Panc1 (cell line): ENCODE data around the gene CKAP5. TPM values are rescaled to one million over a fixed set of nuclear protein-coding genes. Genes with fewer than 3 reads are reported as not detected.

Source experiments
- ATAC-seq: fragments of 200-7000 bp; cut with Tn5 transposase; 2 replicates; pipeline ENCODE4 v1.9.1; 2020; ENCODE audit warnings: mild to moderate bottlenecking, moderate library complexity
- BruUV-seq: library from RNA; stranded (reverse); fragments of 400-500 nt; replicated peaks from 2 replicates; lab custom pipeline; 2021; lab: Mats Ljungman, UMichigan
- CTCF ChIA-PET: fragments of 300-600 bp; sonication (Branson Sonifier 250); formaldehyde crosslinking; loops from one replicate; lab custom pipeline; 2022; ENCODE audit warnings: antibody characterized with exemption; lab: Charles Lee
- POLR2A ChIA-PET: fragments of 300-600 bp; sonication (Branson Sonifier 250); formaldehyde crosslinking; loops from one replicate; lab custom pipeline; 2022; ENCODE audit warnings: antibody characterized with exemption; lab: Charles Lee
- DNase-seq: peaks from one replicate; pipeline ENCODE4 v3.0.0-alpha.2; 2010; ENCODE audit warnings: low read depth, low spot score
- H3K27ac ChIP-seq: 2 replicates; pipeline ENCODE4 v1.5.1; 2011; ENCODE audit warnings: mild to moderate bottlenecking, low read length, inconsistent platforms
- H3K27me3 ChIP-seq: fragments of 200-500 bp; sonication (Bioruptor generic); 2 replicates; pipeline ENCODE4 v1.6.0; 2014; ENCODE audit warnings: low read length, inconsistent platforms; ENCODE audit not compliant: control insufficient read depth, insufficient read depth
- H3K36me3 ChIP-seq: fragments of 200-500 bp; sonication (Bioruptor generic); 2 replicates; pipeline ENCODE4 v1.5.1; 2014; ENCODE audit warnings: inconsistent platforms, mild to moderate bottlenecking, low read length, moderate library complexity; ENCODE audit not compliant: control insufficient read depth, insufficient read depth
- H3K4me1 ChIP-seq: 2 replicates; pipeline ENCODE4 v1.5.1; 2011; ENCODE audit warnings: inconsistent platforms, mild to moderate bottlenecking, low read length, moderate library complexity; ENCODE audit not compliant: control insufficient read depth, insufficient read depth
- H3K4me3 ChIP-seq, 2 experiments: 2 replicates each; pipeline ENCODE4 v1.5.1; 2011 to 2012; ENCODE audit warnings: low read depth in 2 of 2, low read length in 2 of 2, mild to moderate bottlenecking in 2 of 2, inconsistent platforms in 1 of 2, moderate library complexity in 1 of 2
- H3K9me3 ChIP-seq: fragments of 200-500 bp; sonication (Bioruptor generic); 2 replicates; pipeline ENCODE4 v1.5.1; 2014; ENCODE audit warnings: low read depth, mild to moderate bottlenecking, inconsistent platforms, low read length, moderate library complexity; ENCODE audit not compliant: control insufficient read depth, insufficient read depth
- POLR2AphosphoS5 ChIP-seq: IDR thresholded peaks from 2 replicates; pipeline ENCODE4 v1.6.1; 2012; ENCODE audit warnings: mild to moderate bottlenecking, low read depth, low read length, moderate library complexity
- REST ChIP-seq, 2 experiments: IDR thresholded peaks; 2 replicates each; pipeline ENCODE4 v1.6.1; 2011 to 2012; ENCODE audit warnings: low read depth in 2 of 2, control low read depth in 1 of 2, low read length in 1 of 2, mild to moderate bottlenecking in 1 of 2, moderate library complexity in 1 of 2; ENCODE audit not compliant: insufficient read depth in 1 of 2
- SIN3A ChIP-seq: IDR thresholded peaks from 2 replicates; pipeline ENCODE4 v1.6.1; 2012; ENCODE audit warnings: low read depth, mild to moderate bottlenecking, low read length, moderate library complexity, borderline replicate concordance; ENCODE audit not compliant: insufficient read depth
- TCF7L2 ChIP-seq: IDR thresholded peaks from 2 replicates; pipeline ENCODE4 v1.6.1; 2011; ENCODE audit warnings: mild to moderate bottlenecking, low read depth, low read length, inconsistent platforms
- in situ Hi-C: cut with HindIII; loops from 2 replicates; pipeline ENCODE4 v1.10.0; 2016; ENCODE audit warnings: low sequenced_read_pairs, low pct_unique_long_range_greater_than_20kb
- intact Hi-C: fragments of 100-400 bp; cut with micrococcal nuclease; formaldehyde crosslinking; loops from one replicate; pipeline ENCODE4 v1.10.0; 2022; ENCODE audit not compliant: unreplicated experiment
- total RNA-seq: library from RNA; stranded (reverse); gene quantifications from one replicate; pipeline ENCODE4 v1.2.1, GENCODE V29; 2021; ENCODE audit not compliant: unreplicated experiment
- TF ChIP-seq, protein P1 (sequence below): fragments of 450-650 bp; IDR thresholded peaks from 2 replicates; pipeline ENCODE4 v1.5.1; 2017; ENCODE audit warnings: mild to moderate bottlenecking

Gene CKAP5
- total RNA-seq, 1 experiment from 2014 or later, result 191 TPM

- no peak for TF ChIP-seq REST (IDR thresholded peaks at IDR 0.05; ENCODE audit: insufficient read depth in 1 of 2, low read depth in 2 of 2, low read length in 1 of 2)
- POLR2A ChIA-PET, result no interaction called here
Observed at GRCh38 chr11:46857666-46858065, 11.6 kb upstream of the CKAP5 start.

DNA sequence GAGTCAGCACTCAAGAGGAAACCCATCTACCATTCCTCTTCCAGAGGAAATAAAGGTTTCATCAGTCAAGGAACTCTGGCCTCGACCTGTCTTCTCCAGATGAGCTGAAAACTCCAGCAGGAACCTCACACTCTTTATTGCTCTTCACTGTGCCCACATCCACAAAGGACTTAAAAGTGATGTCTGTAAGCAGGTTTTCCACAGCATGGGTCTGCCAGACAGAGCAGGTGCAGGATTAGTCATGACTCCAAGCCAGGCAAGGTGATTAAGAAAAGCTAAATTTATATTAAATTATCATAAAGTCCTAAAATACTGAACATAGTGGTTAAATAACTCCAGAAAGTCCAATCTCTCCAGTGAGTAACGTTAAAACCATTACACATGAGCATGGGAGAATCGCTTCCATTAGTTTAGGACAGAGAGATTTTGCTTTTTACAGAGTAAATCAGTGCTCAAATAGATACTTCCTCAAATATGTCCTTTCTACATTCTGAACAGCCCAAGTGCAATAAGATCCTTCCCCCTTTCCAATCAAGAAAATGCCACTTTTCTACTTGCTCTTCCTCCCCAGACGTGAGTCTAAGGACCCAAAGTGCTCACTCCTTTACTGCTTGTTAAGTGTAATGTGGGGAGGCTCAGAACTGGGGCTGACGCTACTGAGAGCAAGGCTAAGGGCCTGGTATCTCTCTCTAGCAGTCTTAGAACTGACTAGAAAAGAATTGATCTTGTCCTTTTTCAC, 10.7 kb upstream of the CKAP5 start:
- Histone ChIP-seq H3K36me3 (no peaks in the 10 kb centered on the region), H3K4me3 (no peak overlapping the region), H3K9me3 (no peaks in the 10 kb centered on the region), H3K27me3 (no peaks in the 10 kb centered on the region), H3K27ac (no peak overlapping the region), H3K4me1 (no peaks in the 10 kb centered on the region)
- POLR2A ChIA-PET, result no interaction called here
- ATAC-seq, result no peak
- BruUV-seq, result TSS peak; percentile 64
- CTCF ChIA-PET, result no interaction called here
- DNase-seq, result no peak
- intact Hi-C loops (no loop called here), in situ Hi-C loops (no loop called here)
- TF ChIP-seq POLR2AphosphoS5, result no peak
- TF ChIP-seq SIN3A, result no peak
- TF ChIP-seq TCF7L2, result no peak
- TF ChIP-seq REST (IDR thresholded peaks at IDR 0.05; ENCODE audit: insufficient read depth in 1 of 2, low read depth in 2 of 2, low read length in 1 of 2), result no peak
- TF ChIP-seq, protein P1, sequence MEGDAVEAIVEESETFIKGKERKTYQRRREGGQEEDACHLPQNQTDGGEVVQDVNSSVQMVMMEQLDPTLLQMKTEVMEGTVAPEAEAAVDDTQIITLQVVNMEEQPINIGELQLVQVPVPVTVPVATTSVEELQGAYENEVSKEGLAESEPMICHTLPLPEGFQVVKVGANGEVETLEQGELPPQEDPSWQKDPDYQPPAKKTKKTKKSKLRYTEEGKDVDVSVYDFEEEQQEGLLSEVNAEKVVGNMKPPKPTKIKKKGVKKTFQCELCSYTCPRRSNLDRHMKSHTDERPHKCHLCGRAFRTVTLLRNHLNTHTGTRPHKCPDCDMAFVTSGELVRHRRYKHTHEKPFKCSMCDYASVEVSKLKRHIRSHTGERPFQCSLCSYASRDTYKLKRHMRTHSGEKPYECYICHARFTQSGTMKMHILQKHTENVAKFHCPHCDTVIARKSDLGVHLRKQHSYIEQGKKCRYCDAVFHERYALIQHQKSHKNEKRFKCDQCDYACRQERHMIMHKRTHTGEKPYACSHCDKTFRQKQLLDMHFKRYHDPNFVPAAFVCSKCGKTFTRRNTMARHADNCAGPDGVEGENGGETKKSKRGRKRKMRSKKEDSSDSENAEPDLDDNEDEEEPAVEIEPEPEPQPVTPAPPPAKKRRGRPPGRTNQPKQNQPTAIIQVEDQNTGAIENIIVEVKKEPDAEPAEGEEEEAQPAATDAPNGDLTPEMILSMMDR, result no peak

More at GRCh38 chr11:46857666-46858065, 11.6 kb upstream of the CKAP5 start:
- no peak for DNase-seq
- no TSS peak for BruUV-seq
- Histone ChIP-seq H3K36me3 (no peaks in the 10 kb centered on the region), H3K27me3 (no peaks in the 10 kb centered on the region), H3K27ac (no peak overlapping the region), H3K4me1 (no peaks in the 10 kb centered on the region), H3K9me3 (no peaks in the 10 kb centered on the region), H3K4me3 (no peak overlapping the region)
- ATAC-seq, result no peak
- intact Hi-C loops, result no loop called here
- CTCF ChIA-PET, result no interaction called here
- in situ Hi-C loops, result no loop called here
